Choroid plexus epithelial cell (primary cell): ENCODE data around the gene TAF11L8.
"Not testable (repeated sequence)": the region's sequence is repeated elsewhere in the genome, so short reads cannot be mapped to it uniquely, and the experiment has no call there.

Experiments
- DNase-seq: peaks from one replicate; pipeline ENCODE4 v3.0.0-alpha.2; 2010; ENCODE audit warnings: low read depth
- H3K4me3 ChIP-seq: 2 replicates; pipeline ENCODE4 v1.5.1; 2011; ENCODE audit warnings: low read depth, mild to moderate bottlenecking, control low read depth, low read length, moderate library complexity
- TF ChIP-seq, protein P1 (sequence below): conservative IDR thresholded peaks from 2 replicates; pipeline ENCODE4 v1.5.1; 2011; ENCODE audit warnings: low read depth, mild to moderate bottlenecking, control low read depth, inconsistent platforms, low read length, moderate library complexity

Gene TAF11L8

DNA sequence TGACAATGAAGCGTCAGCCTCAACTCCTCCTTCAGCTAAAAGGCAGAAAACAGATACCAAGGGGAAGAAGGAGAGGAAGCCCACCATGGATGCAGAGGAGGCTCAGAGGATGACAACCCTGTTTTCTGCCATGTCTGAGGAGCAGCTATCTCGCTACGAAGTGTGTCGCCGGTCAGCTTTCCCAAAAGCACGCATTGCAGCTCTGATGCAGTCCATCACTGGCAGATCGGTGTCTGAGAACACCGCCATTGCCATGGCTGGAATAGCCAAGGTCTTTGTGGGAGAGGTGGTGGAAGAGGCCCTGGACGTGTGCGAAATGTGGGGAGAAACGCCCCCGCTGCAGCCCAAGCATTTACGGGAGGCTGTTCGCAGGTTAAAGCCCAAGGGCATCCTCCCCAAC is 14.2 kb upstream of the TAF11L8 start:
- H3K4me3 ChIP-seq, result no peak overlapping the region
- TF ChIP-seq, protein P1, sequence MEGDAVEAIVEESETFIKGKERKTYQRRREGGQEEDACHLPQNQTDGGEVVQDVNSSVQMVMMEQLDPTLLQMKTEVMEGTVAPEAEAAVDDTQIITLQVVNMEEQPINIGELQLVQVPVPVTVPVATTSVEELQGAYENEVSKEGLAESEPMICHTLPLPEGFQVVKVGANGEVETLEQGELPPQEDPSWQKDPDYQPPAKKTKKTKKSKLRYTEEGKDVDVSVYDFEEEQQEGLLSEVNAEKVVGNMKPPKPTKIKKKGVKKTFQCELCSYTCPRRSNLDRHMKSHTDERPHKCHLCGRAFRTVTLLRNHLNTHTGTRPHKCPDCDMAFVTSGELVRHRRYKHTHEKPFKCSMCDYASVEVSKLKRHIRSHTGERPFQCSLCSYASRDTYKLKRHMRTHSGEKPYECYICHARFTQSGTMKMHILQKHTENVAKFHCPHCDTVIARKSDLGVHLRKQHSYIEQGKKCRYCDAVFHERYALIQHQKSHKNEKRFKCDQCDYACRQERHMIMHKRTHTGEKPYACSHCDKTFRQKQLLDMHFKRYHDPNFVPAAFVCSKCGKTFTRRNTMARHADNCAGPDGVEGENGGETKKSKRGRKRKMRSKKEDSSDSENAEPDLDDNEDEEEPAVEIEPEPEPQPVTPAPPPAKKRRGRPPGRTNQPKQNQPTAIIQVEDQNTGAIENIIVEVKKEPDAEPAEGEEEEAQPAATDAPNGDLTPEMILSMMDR, result no peak
- no peak for DNase-seq

GRCh38 chr5:17603880-17604279 is 13.1 kb upstream of the TAF11L8 start, which contains the start of gene TAF11L11:
TSS of gene TAF11L11 (plus strand) at chr5:17604183.
- DNase-seq, H3K4me3 ChIP-seq: not testable (repeated sequence)

DNA sequence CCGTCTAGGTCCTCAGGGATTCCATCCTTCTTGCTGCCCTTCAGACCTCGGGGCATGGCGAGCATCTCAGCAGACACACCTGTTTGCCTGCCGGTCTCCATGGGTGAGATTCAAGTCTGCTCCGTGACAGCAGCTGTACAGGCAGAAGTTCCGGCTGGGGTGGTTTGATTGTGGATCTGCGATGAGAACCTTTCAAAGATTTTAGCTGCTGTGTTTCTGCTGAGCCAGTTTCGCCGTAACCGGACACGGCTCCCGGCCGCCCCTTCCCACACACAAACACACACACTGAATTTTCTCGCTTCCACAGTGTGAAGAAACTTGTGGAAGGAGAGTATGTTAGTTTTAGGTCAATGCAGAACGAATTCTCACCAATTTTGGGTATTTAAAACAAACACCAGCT is 7.0 kb upstream of the TAF11L8 start, which contains the start of gene TAF11L10:
TSS of gene TAF11L10 (minus strand) at position 101 of the 400 bp plus-strand sequence.
- DNase-seq, H3K4me3 ChIP-seq: not testable (repeated sequence)

DNA sequence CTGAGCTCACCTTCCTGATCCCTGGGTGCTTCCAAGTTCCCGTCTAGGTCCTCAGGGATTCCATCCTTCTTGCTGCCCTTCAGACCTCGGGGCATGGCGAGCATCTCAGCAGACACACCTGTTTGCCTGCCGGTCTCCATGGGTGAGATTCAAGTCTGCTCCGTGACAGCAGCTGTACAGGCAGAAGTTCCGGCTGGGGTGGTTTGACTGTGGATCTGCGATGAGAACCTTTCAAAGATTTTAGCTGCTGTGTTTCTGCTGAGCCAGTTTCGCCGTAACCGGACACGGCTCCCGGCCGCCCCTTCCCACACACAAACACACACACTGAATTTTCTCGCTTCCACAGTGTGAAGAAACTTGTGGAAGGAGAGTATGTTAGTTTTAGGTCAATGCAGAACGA is 3.5 kb upstream of the TAF11L8 start, which contains the start of gene TAF11L9:
TSS of gene TAF11L9 (minus strand) at position 140 of the 400 bp plus-strand sequence.
- DNase-seq, H3K4me3 ChIP-seq: not testable (repeated sequence)

DNA sequence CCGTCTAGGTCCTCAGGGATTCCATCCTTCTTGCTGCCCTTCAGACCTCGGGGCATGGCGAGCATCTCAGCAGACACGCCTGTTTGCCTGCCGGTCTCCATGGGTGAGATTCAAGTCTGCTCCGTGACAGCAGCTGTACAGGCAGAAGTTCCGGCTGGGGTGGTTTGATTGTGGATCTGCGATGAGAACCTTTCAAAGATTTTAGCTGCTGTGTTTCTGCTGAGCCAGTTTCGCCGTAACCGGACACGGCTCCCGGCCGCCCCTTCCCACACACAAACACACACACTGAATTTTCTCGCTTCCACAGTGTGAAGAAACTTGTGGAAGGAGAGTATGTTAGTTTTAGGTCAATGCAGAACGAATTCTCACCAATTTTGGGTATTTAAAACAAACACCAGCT is 5.1 kb downstream of the TAF11L8 start, which contains the start of gene TAF11L7:
TSS of gene TAF11L7 (minus strand) at position 101 of the 400 bp plus-strand sequence.
- not testable (repeated sequence) for DNase-seq

More for the DNA sequence above, 5.1 kb downstream of the TAF11L8 start, which contains the start of gene TAF11L7:
- not testable (repeated sequence) for H3K4me3 ChIP-seq
